PC-9 (cell line): ENCODE measurements around the gene PLRG1. TPM values are rescaled to one million over a fixed set of nuclear protein-coding genes. Genes with fewer than 3 reads are reported as not detected.

Source experiments
- BruUV-seq: library from RNA; stranded (reverse); fragments of 400-500 nt; replicated peaks from 2 replicates; lab custom pipeline; 2021; lab: Mats Ljungman, UMichigan
- CTCF ChIA-PET: fragments of 300-600 bp; sonication (Branson Sonifier 250); formaldehyde crosslinking; loops from one replicate; lab custom pipeline; 2022; ENCODE audit warnings: antibody characterized with exemption; lab: Charles Lee
- POLR2A ChIA-PET: fragments of 300-600 bp; sonication (Branson Sonifier 250); formaldehyde crosslinking; loops from one replicate; lab custom pipeline; 2022; ENCODE audit warnings: antibody characterized with exemption; ENCODE audit not compliant: unreplicated experiment; lab: Charles Lee
- DNase-seq, 2 experiments: peaks; one replicate each; pipeline versions ENCODE4 v3.0.0 to v3.0.0-alpha.2; 2015 to 2022; ENCODE audit warnings: mixed read lengths in 1 of 2
- H2AFZ ChIP-seq: fragments of 200-600 bp; sonication (generic); 2 replicates; pipeline ENCODE4 v1.8.1; 2017; ENCODE audit warnings: antibody characterized with exemption
- H3F3A ChIP-seq: fragments of 200-600 bp; sonication (generic); 2 replicates; pipeline ENCODE4 v1.8.1; 2017; ENCODE audit warnings: antibody characterized with exemption, mild to moderate bottlenecking, low read depth; ENCODE audit not compliant: insufficient read depth
- H3K27ac ChIP-seq: fragments of 200-600 bp; sonication (generic); 2 replicates; pipeline ENCODE4 v1.6.1; 2016; ENCODE audit warnings: mixed run types
- H3K27me3 ChIP-seq: fragments of 200-600 bp; sonication (generic); 2 replicates; pipeline ENCODE4 v1.6.1; 2016; ENCODE audit warnings: low read depth, mixed run types; ENCODE audit not compliant: insufficient read depth
- H3K36me3 ChIP-seq: fragments of 200-600 bp; sonication (generic); 2 replicates; pipeline ENCODE4 v1.6.1; 2016; ENCODE audit warnings: low read depth, mixed run types
- H3K4me1 ChIP-seq: fragments of 200-600 bp; sonication (generic); replicated peaks from 2 replicates; pipeline ENCODE4 v1.6.1; 2016; ENCODE audit warnings: mixed run types; ENCODE audit not compliant: insufficient read depth
- H3K4me2 ChIP-seq: fragments of 200-600 bp; sonication (generic); 2 replicates; pipeline ENCODE4 v1.6.1; 2017; ENCODE audit warnings: mixed run types
- H3K4me3 ChIP-seq: fragments of 200-600 bp; sonication (generic); 2 replicates; pipeline ENCODE4 v1.6.1; 2016; ENCODE audit warnings: mixed run types
- H3K79me2 ChIP-seq: fragments of 200-600 bp; sonication (generic); 2 replicates; pipeline ENCODE4 v1.6.1; 2017; ENCODE audit warnings: low read depth, mixed run types
- H3K9me2 ChIP-seq: fragments of 200-600 bp; sonication (generic); 2 replicates; pipeline ENCODE4 v1.8.1; 2017; ENCODE audit warnings: mild to moderate bottlenecking; ENCODE audit not compliant: insufficient read depth
- H3K9me3 ChIP-seq: fragments of 200-600 bp; sonication (generic); 2 replicates; pipeline ENCODE4 v1.8.1; 2016; ENCODE audit warnings: low read depth; ENCODE audit not compliant: insufficient read depth
- H4K20me1 ChIP-seq: fragments of 200-600 bp; sonication (generic); 2 replicates; pipeline ENCODE4 v1.8.1; 2017; ENCODE audit not compliant: insufficient read depth
- CTCF ChIP-seq: fragments of 200-600 bp; sonication (generic); conservative IDR thresholded peaks from 2 replicates; pipeline ENCODE4 v1.6.1; 2017; ENCODE audit warnings: mixed run types, antibody characterized with exemption, mild to moderate bottlenecking, moderate library complexity
- EZH2 ChIP-seq: fragments of 200-600 bp; sonication (generic); IDR thresholded peaks from 2 replicates; pipeline ENCODE4 v1.8.0; 2017; ENCODE audit warnings: antibody characterized with exemption, low read depth
- intact Hi-C: fragments of 100-400 bp; cut with micrococcal nuclease; formaldehyde crosslinking; loops from one replicate; pipeline ENCODE4 v1.10.0; 2022; ENCODE audit not compliant: unreplicated experiment
- total RNA-seq: library from RNA; stranded (reverse); gene quantifications from 2 replicates; pipeline ENCODE4 v1.2.3, GENCODE V29; 2021

PLRG1 gene
- total RNA-seq, 1 experiment from 2014 or later, result 80.7 TPM

GRCh38 chr4:154489558-154490233, 60.5 kb downstream of the PLRG1 start:
- Histone ChIP-seq H3K79me2 (no peaks in the 10 kb centered on the region), H3F3A (no peaks in the 10 kb centered on the region), H3K36me3 (no peaks in the 10 kb centered on the region), H3K9me2 (no peaks in the 10 kb centered on the region), H3K27ac (no peak overlapping the region), H2AFZ (no peak overlapping the region), H4K20me1 (no peaks in the 10 kb centered on the region), H3K4me2 (no peak overlapping the region), H3K9me3 (no peaks in the 10 kb centered on the region), H3K4me1 (no peaks in the 10 kb centered on the region), H3K4me3 (no peak overlapping the region), H3K27me3 (no peaks in the 10 kb centered on the region)
- POLR2A ChIA-PET, result no interaction called here
- no peak for DNase-seq
- intact Hi-C loops, result no loop called here
- BruUV-seq, result no TSS peak
- CTCF ChIA-PET, result no interaction called here
- TF ChIP-seq CTCF (no peak), EZH2 (no peak)

GRCh38 chr4:154487145-154487544, 63.1 kb downstream of the PLRG1 start:
- DNase-seq, result no peak
- Histone ChIP-seq H3K27ac (no peak overlapping the region), H3K9me2 (no peaks in the 10 kb centered on the region), H3K36me3 (no peaks in the 10 kb centered on the region), H3K4me3 (no peak overlapping the region), H3F3A (no peaks in the 10 kb centered on the region), H3K4me1 (no peaks in the 10 kb centered on the region), H3K4me2 (no peak overlapping the region), H3K79me2 (no peaks in the 10 kb centered on the region), H3K27me3 (no peaks in the 10 kb centered on the region), H2AFZ (no peak overlapping the region), H3K9me3 (no peaks in the 10 kb centered on the region), H4K20me1 (no peaks in the 10 kb centered on the region)
- TF ChIP-seq EZH2 (no peak), CTCF (no peak)
- CTCF ChIA-PET, result no interaction called here
- POLR2A ChIA-PET, result no interaction called here
- BruUV-seq, result no TSS peak
- intact Hi-C loops, result no loop called here

- BruUV-seq, result no TSS peak
- H4K20me1 ChIP-seq, result no peaks in the 10 kb centered on the region
- H3K9me3 ChIP-seq, result no peaks in the 10 kb centered on the region
- intact Hi-C loops, result no loop called here
- H3K9me2 ChIP-seq, result no peaks in the 10 kb centered on the region
- DNase-seq, result no peak
- no peaks in the 10 kb centered on the region for H3K79me2 ChIP-seq
- no peaks in the 10 kb centered on the region for H3K36me3 ChIP-seq
- H3K4me1 ChIP-seq, result no peaks in the 10 kb centered on the region
- ChIA-PET CTCF (no interaction called here), POLR2A (no interaction called here)
- TF ChIP-seq CTCF (no peak), EZH2 (no peak)
- H3K27me3 ChIP-seq, result no peaks in the 10 kb centered on the region
- no peak overlapping the region for H3K4me3 ChIP-seq
- H3K4me2 ChIP-seq, result no peak overlapping the region
- no peak overlapping the region for H3K27ac ChIP-seq
- H3F3A ChIP-seq, result no peaks in the 10 kb centered on the region
- no peak overlapping the region for H2AFZ ChIP-seq
Observed at GRCh38 chr4:154485127-154485773, 65.0 kb downstream of the PLRG1 start.

Other genes with a start within 250 kb of the PLRG1 start
- 0.02 and 0.15 TPM in 2 replicates for gene DCHS2, start 58.6 kb downstream of the PLRG1 start, total RNA-seq
- gene FGB, start 12.6 kb upstream of the PLRG1 start, total RNA-seq, result not detected in 2 replicates
- not detected in 2 replicates for gene FGA, start 40.3 kb upstream of the PLRG1 start, total RNA-seq
- gene FGG, start 62.3 kb upstream of the PLRG1 start, total RNA-seq, result not detected in 2 replicates
- 0.68 and 0.85 TPM in 2 replicates for gene LRAT, start 193.6 kb upstream of the PLRG1 start, total RNA-seq
- not detected in 2 replicates for gene RBM46, start 230.9 kb upstream of the PLRG1 start, total RNA-seq